ENCODE measurements around the gene DENND2A.

The DENND2A gene

GRCh38 chr7:140641524-140642195 is 1.0 kb upstream of the DENND2A start:
- TF ChIP-seq SPI1 (IDR thresholded peaks at IDR 0.05; ENCODE audit: borderline replicate concordance, low read depth), result no peak
- TF ChIP-seq GABPA (IDR thresholded peaks at IDR 0.05; ENCODE audit: low read depth), result no peak
- TF ChIP-seq CTCF (IDR thresholded peaks at IDR 0.05; ENCODE audit: insufficient read depth, low read length), result no peak
- TF ChIP-seq POLR2AphosphoS5 (IDR thresholded peaks at IDR 0.05; ENCODE audit: low read depth), result no peak
- no peak for TF ChIP-seq REST (IDR thresholded peaks at IDR 0.05; ENCODE audit: insufficient replicate concordance, low read depth)
- no peak overlapping the region for H3K4me3 ChIP-seq (replicated peaks; ENCODE audit: insufficient read depth, low read length)
- peaks cover 38% of the 10 kb centered on the region for H3K27me3 ChIP-seq (ENCODE audit: insufficient read depth, poor library complexity, severe bottlenecking)
- H3K27ac ChIP-seq (replicated peaks), result no peak overlapping the region
- DNase-seq (ENCODE audit: low read depth in 1 of 2, low spot score in 1 of 2), result no peak

- H3K4me3 ChIP-seq (replicated peaks; ENCODE audit: insufficient read depth, low read length), result no peak overlapping the region
- DNase-seq (ENCODE audit: low read depth in 1 of 2, low spot score in 1 of 2), result no peak
- peaks cover 38% of the 10 kb centered on the region for H3K27me3 ChIP-seq (ENCODE audit: insufficient read depth, poor library complexity, severe bottlenecking)
- TF ChIP-seq SPI1 (IDR thresholded peaks at IDR 0.05; ENCODE audit: borderline replicate concordance, low read depth) (no peak), GABPA (IDR thresholded peaks at IDR 0.05; ENCODE audit: low read depth) (no peak), REST (IDR thresholded peaks at IDR 0.05; ENCODE audit: insufficient replicate concordance, low read depth) (no peak), CTCF (IDR thresholded peaks at IDR 0.05; ENCODE audit: insufficient read depth, low read length) (no peak), POLR2AphosphoS5 (IDR thresholded peaks at IDR 0.05; ENCODE audit: low read depth) (no peak)
- no peak overlapping the region for H3K27ac ChIP-seq (replicated peaks)
Measured at GRCh38 chr7:140640060-140640637, 464 bp downstream of the DENND2A start.

GRCh38 chr7:140639366-140640053 is 1.1 kb downstream of the DENND2A start:
- Histone ChIP-seq H3K4me3 (replicated peaks; ENCODE audit: insufficient read depth, low read length) (no peak overlapping the region), H3K27ac (replicated peaks) (no peak overlapping the region), H3K27me3 (ENCODE audit: insufficient read depth, poor library complexity, severe bottlenecking) (peaks cover 38% of the 10 kb centered on the region)
- no peak for DNase-seq (ENCODE audit: low read depth in 1 of 2, low spot score in 1 of 2)
- TF ChIP-seq POLR2AphosphoS5 (IDR thresholded peaks at IDR 0.05; ENCODE audit: low read depth) (no peak), REST (IDR thresholded peaks at IDR 0.05; ENCODE audit: insufficient replicate concordance, low read depth) (no peak), CTCF (IDR thresholded peaks at IDR 0.05; ENCODE audit: insufficient read depth, low read length) (no peak), SPI1 (IDR thresholded peaks at IDR 0.05; ENCODE audit: borderline replicate concordance, low read depth) (no peak), GABPA (IDR thresholded peaks at IDR 0.05; ENCODE audit: low read depth) (no peak)

Measured in HL-60 (cell line).